GM18498 (cell line): ENCODE data around the gene KRTAP5-4.

Experiments
- ATAC-seq: cut with Tn5 transposase; IDR thresholded peaks from one replicate; pipeline ENCODE4 v1.9.1; 2021; ENCODE audit warnings: mild to moderate bottlenecking, moderate library complexity; ENCODE audit not compliant: unreplicated experiment

Gene KRTAP5-4

GRCh38 chr11:1574238-1574932 is 47.6 kb downstream of the KRTAP5-4 start:
- no peak for ATAC-seq

- no peak for ATAC-seq
Observed at GRCh38 chr11:1573903-1574237, 48.1 kb downstream of the KRTAP5-4 start.

GRCh38 chr11:1573077-1573902 is 48.6 kb downstream of the KRTAP5-4 start:
- no peak for ATAC-seq

GRCh38 chr11:1572197-1573076 is 49.5 kb downstream of the KRTAP5-4 start, which contains the start of gene DUSP8:
TSS of gene DUSP8 (minus strand) at chr11:1572271. CDS start at chr11:1565826, 6,445 bp downstream.
- ATAC-seq: peak; percentile 68

- no peak for ATAC-seq
Observed at GRCh38 chr11:1571760-1572196, 50.2 kb downstream of the KRTAP5-4 start.
